HAP-1 (cell line): Measurements from ENCODE around the gene ALPK1.

ENCODE experiments used
- DNase-seq, 2 experiments: peaks; one replicate each; pipeline ENCODE4 v3.0.0-alpha.2; 2016 to 2020; ENCODE audit warnings: low spot score in 2 of 2
- H3K27me3 ChIP-seq: fragments of 250-450 bp; sonication (Bioruptor Pico); 2 replicates; pipeline ENCODE4 v1.5.1; 2020; ENCODE audit warnings: low read depth, mild to moderate bottlenecking, moderate library complexity
- H3K36me3 ChIP-seq: fragments of 250-450 bp; sonication (Bioruptor Pico); replicated peaks from 2 replicates; pipeline ENCODE4 v1.5.1; 2020; ENCODE audit warnings: mild to moderate bottlenecking
- H3K4me1 ChIP-seq: fragments of 250-450 bp; sonication (Bioruptor Pico); 2 replicates; pipeline ENCODE4 v1.5.1; 2020; ENCODE audit warnings: mild to moderate bottlenecking
- H3K4me3 ChIP-seq: fragments of 250-450 bp; sonication (Bioruptor Pico); 2 replicates; pipeline ENCODE4 v1.5.1; 2020; ENCODE audit warnings: mild to moderate bottlenecking, moderate library complexity
- H3K9me3 ChIP-seq: fragments of 250-450 bp; sonication (Bioruptor Pico); 2 replicates; pipeline ENCODE4 v1.5.1; 2020; ENCODE audit warnings: mild to moderate bottlenecking, moderate library complexity
- in situ Hi-C: fragments of 300-500 bp; cut with MboI; formaldehyde crosslinking; loops from 3 replicates; pipeline ENCODE4 v1.14.3; 2020; ENCODE audit warnings: low sequenced_read_pairs, inconsistent platforms, mixed read lengths

ALPK1 gene

GRCh38 chr4:112358952-112359749 lies 62.0 kb downstream of the ALPK1 start:
- no peak for DNase-seq
- H3K4me1 ChIP-seq = peaks cover 6% of the 10 kb centered on the region
- in situ Hi-C loops = no loop called here
- no peak overlapping the region for H3K4me3 ChIP-seq
- no peaks in the 10 kb centered on the region for H3K27me3 ChIP-seq
- H3K9me3 ChIP-seq = peaks cover 2% of the 10 kb centered on the region; the same call in 1 of the 2 replicates
- no peaks in the 10 kb centered on the region for H3K36me3 ChIP-seq

DNA sequence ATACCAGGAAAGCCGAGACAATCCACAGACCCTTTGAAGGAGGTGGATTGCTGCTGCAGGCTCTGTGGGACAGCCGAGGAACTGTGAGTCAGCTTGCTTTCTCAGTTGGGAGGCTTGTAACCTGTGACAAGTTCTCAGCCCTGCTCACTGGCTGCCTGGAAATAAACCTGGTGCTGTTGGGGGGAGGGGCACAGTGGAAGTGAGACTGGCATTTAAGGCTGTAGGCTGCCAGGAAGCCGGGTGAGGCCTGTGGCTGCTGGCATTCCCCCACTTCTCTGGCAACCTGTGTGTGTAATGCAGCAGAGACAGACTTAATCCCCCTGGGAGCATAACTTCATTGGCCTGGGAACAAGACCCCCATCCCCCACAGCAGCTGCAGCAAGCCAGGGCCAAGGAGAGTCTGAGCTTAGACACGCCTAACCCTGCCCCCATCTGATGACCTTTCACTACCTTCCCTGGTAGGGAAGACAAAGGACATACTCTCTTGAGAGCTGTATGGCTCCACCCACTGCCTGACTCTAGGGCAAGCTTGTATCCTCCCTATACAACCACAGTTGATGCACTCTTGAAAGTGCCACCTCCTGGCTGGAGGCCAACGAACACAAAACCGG lies 64.1 kb downstream of the ALPK1 start:
- in situ Hi-C loops = no loop called here
- H3K4me1 ChIP-seq = peaks cover 5% of the 10 kb centered on the region
- no peaks in the 10 kb centered on the region for H3K27me3 ChIP-seq
- peak; percentile 34 to 75 for DNase-seq
- H3K9me3 ChIP-seq = peaks cover 9% of the 10 kb centered on the region
- H3K36me3 ChIP-seq = no peaks in the 10 kb centered on the region
- no peak overlapping the region for H3K4me3 ChIP-seq

- H3K36me3 ChIP-seq = no peaks in the 10 kb centered on the region
- in situ Hi-C loops = no loop called here
- peak; percentile 73 to 98 for DNase-seq
- H3K4me3 ChIP-seq = no peak overlapping the region
- no peaks in the 10 kb centered on the region for H3K27me3 ChIP-seq
- peaks cover 4% of the 10 kb centered on the region for H3K9me3 ChIP-seq
- peaks cover 25% of the 10 kb centered on the region for H3K4me1 ChIP-seq
These were observed 73.3 kb downstream of the ALPK1 start for GRCh38 chr4:112370466-112370865.

DNA sequence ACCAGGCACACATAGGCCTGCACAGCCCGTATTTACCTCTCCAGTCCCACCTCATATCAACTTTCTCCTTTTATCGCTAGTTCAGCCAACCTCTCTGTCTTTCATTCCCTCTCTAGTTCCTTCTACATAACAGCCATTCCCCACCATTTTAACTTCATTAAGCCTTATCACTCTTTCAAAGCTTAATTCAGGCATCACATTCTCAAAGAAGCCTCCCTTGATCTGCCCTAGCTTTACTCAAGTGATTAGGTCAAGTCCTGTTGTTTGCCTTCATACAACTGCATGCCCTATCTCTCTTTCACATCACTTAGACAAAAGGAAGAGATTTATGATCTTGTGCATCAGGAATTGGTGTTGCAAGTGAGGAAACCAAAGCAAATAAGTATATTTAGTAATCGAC lies 74.2 kb downstream of the ALPK1 start:
- in situ Hi-C loops = no loop called here
- H3K27me3 ChIP-seq = no peaks in the 10 kb centered on the region
- no peak overlapping the region for H3K4me3 ChIP-seq
- no peaks in the 10 kb centered on the region for H3K36me3 ChIP-seq
- no peaks in the 10 kb centered on the region; the same call in 1 of the 2 replicates for H3K9me3 ChIP-seq
- H3K4me1 ChIP-seq = peaks cover 30% of the 10 kb centered on the region
- peak in 1 of 2 experiments; percentile 55 for DNase-seq

DNA sequence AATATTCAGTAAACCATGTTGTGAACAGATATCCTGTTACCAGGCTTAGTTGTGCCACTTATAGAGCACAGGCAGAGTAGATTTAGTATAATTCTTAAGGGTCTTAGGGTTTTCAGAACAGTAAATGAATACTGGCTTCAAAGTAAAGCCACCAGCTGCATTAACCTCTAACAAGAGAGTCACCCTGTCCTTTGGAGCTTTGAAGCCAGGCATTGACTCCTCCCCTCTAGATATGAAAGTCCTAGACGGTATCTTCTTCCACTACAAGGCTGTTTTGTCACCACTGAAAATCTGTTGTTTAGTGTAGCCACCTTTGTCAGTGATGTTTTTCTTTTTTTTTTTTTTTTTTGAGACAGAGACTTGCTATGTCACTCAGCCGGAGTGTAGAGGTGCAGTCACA lies 77.7 kb downstream of the ALPK1 start:
- DNase-seq = no peak
- no peaks in the 10 kb centered on the region for H3K9me3 ChIP-seq
- in situ Hi-C loops = no loop called here
- H3K27me3 ChIP-seq = no peaks in the 10 kb centered on the region
- H3K4me1 ChIP-seq = peaks cover 35% of the 10 kb centered on the region
- no peak overlapping the region for H3K4me3 ChIP-seq
- no peaks in the 10 kb centered on the region for H3K36me3 ChIP-seq

- no peaks in the 10 kb centered on the region for H3K36me3 ChIP-seq
- in situ Hi-C loops = no loop called here
- no peaks in the 10 kb centered on the region for H3K9me3 ChIP-seq
- H3K4me3 ChIP-seq = no peak overlapping the region
- no peak for DNase-seq
- H3K4me1 ChIP-seq = peaks cover 16% of the 10 kb centered on the region
- no peaks in the 10 kb centered on the region for H3K27me3 ChIP-seq
These were observed 80.0 kb downstream of the ALPK1 start for GRCh38 chr4:112377171-112377570.

DNA sequence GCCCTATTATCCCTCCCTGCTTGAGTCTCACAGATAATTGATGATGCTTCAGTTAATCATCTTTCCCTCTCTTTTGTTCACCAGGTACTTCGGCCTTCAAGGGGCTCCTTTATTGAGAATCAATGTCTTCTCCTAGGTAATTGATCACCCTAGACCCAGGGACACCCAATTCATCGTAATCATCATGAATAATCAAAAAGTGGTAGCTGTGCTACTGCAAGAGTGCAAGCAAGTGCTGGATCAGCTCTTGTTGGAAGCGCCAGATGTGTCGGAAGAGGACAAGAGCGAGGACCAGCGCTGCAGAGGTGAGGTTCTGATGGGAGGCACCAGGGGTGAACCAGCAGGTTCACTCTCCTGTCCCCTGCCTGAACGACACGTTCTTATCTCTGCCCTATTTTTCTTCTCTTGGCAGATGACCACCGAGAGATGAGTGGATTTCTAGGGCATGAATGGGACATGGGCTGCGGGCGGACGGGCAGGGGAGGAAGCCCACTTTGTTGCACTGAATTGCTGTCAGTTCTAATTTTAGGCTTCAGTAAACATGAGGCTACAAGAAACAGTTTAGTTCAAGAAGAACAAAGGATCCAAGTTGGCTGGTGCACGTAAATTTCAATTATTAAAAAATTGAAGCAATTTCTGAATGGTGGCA lies 80.5 kb downstream of the ALPK1 start:
- Histone ChIP-seq H3K4me1 (peaks cover 16% of the 10 kb centered on the region), H3K4me3 (no peak overlapping the region)

DNA sequence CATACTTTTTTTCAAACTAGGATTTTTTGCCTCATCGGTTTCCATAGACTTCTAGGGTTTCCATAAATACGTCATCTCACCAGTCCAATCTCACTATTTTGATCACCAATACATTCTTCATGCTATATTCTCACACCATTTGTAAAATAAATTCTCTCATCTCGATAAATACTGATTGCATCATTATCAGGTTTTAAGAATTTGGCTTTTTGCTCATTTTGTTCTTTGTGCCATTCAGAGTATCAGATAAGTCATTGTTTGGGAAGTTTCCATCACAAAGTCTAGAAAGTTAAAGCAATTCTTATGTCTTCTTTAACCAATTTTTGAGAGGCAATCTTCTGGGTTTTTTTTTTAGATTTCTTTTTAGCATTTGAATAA lies 81.1 kb downstream of the ALPK1 start:
- Histone ChIP-seq H3K27me3 (no peaks in the 10 kb centered on the region), H3K4me1 (peaks cover 16% of the 10 kb centered on the region), H3K4me3 (no peak overlapping the region), H3K36me3 (no peaks in the 10 kb centered on the region), H3K9me3 (no peaks in the 10 kb centered on the region)
- in situ Hi-C loops = no loop called here
- no peak for DNase-seq

More for the DNA sequence above, 80.5 kb downstream of the ALPK1 start:
- Histone ChIP-seq H3K9me3 (no peaks in the 10 kb centered on the region), H3K27me3 (no peaks in the 10 kb centered on the region), H3K36me3 (no peaks in the 10 kb centered on the region)
- in situ Hi-C loops = no loop called here
- DNase-seq = no peak

DNA sequence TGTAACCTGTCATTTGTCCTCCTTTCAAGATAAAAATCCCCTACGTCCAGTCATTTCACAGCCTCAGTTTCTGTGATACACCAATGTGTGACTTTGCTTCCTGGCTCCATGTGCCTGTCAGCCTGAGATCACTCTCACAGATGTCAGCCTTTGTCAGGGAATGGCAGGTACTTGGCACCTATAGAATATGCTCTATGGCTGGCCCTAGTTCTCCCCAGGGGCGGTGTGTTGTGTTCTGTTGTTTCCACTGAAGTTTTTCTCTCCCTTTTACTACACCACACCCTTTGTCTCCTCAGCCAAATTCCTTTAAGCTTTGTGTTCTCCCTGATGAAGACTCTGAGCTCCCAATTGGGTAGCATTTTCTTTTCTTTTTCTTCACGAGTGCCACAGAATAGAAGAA lies 81.7 kb downstream of the ALPK1 start:
- peak; percentile 43 to 50 for DNase-seq
- Histone ChIP-seq H3K36me3 (no peaks in the 10 kb centered on the region), H3K4me1 (peaks cover 16% of the 10 kb centered on the region), H3K4me3 (no peak overlapping the region), H3K27me3 (no peaks in the 10 kb centered on the region), H3K9me3 (no peaks in the 10 kb centered on the region)
- in situ Hi-C loops = no loop called here

DNA sequence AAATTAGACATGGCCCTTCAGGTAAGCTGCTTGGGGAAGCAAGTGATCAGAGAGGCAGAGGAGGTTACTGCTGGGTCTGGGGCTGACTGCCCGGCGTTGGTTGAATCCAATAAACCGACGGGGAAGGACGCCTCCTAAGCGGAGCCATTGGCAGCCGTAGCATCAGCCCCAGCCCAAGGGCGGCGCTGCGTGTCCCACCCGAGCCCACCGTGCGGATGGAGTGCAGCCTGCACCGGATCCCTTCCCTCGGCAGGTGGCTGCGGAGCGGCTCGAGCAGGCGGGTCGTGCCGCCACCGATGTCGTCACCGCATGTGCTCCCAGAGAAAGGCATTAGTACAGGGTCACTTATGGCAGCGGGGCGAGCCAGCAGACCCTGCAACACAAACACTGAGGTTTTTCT lies 82.1 kb downstream of the ALPK1 start:
- Histone ChIP-seq H3K9me3 (no peaks in the 10 kb centered on the region), H3K27me3 (no peaks in the 10 kb centered on the region), H3K4me1 (peaks cover 16% of the 10 kb centered on the region), H3K36me3 (no peaks in the 10 kb centered on the region), H3K4me3 (no peak overlapping the region)
- in situ Hi-C loops = no loop called here
- DNase-seq = no peak

DNA sequence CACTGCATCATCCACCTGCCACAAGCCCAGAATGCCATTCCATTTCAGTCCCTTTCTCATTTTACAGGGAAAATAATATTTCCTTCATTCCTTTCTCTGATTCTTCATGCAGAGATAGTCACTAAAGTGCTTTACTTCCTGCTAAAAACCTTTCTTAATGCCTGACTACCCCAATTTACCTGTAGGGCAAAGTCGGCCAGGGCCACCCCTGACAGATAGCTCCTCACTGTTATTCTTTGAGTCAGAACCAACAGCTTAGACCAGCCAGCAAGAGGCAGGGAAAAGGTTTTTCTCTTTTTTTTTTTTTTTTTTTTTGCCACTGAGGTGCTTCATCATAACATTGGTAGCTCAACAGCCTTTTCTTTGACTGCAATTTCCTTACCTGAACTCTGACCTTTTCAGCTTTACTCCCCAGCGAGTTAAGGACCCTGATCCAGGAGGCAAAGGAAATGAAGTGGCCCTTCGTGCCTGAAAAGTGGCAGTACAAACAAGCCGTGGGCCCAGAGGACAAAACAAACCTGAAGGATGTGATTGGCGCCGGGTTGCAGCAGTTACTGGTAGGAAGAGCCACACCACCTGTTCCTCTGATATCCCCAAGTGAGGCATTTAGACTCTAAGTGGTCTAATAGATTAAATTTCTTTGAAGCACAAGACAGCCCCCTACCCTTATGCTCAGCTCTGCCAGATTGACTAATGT lies 85.0 kb downstream of the ALPK1 start:
- H3K36me3 ChIP-seq = no peaks in the 10 kb centered on the region
- H3K4me3 ChIP-seq = no peak overlapping the region
- H3K9me3 ChIP-seq = no peaks in the 10 kb centered on the region
- DNase-seq = no peak
- H3K4me1 ChIP-seq = peaks cover 4% of the 10 kb centered on the region
- H3K27me3 ChIP-seq = no peaks in the 10 kb centered on the region
- in situ Hi-C loops = no loop called here

GRCh38 chr4:112386071-112386470 lies 88.9 kb downstream of the ALPK1 start:
- DNase-seq = no peak
- H3K36me3 ChIP-seq = no peaks in the 10 kb centered on the region
- H3K9me3 ChIP-seq = no peaks in the 10 kb centered on the region
- in situ Hi-C loops = no loop called here
- H3K4me1 ChIP-seq = no peaks in the 10 kb centered on the region
- no peak overlapping the region for H3K4me3 ChIP-seq
- H3K27me3 ChIP-seq = no peaks in the 10 kb centered on the region

DNA sequence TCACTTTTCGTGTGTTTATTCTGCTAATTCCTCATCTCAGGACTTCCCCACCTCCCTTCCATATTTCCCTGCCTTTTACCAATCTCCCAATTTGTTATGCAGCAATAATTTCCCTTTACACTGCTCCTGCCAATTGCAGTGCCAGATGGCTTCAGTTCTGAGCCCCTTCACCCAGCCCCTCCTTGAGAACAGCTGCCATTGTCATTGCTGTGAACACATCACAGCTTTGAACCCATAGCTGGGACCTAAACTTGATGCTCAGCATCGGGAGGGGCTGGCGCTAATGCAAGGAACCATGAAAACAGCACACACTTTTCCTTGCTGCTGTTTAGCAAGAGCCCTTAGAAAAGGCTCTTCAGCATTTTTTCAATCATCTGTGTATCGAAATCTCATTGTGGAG lies 104.9 kb downstream of the ALPK1 start:
- peaks cover 32% of the 10 kb centered on the region for H3K4me1 ChIP-seq
- H3K27me3 ChIP-seq = no peaks in the 10 kb centered on the region
- no peak overlapping the region for H3K4me3 ChIP-seq
- no peaks in the 10 kb centered on the region for H3K36me3 ChIP-seq
- no peaks in the 10 kb centered on the region for H3K9me3 ChIP-seq
- in situ Hi-C loops = no loop called here
- DNase-seq = no peak
